HCT116 (cell line): Measurements from ENCODE around the gene TANC1. TPM values are rescaled to one million over a fixed set of nuclear protein-coding genes. Genes with fewer than 3 reads are reported as not detected.

ENCODE experiments used
- ATAC-seq: fragments of 200-7000 bp; cut with Tn5 transposase; 2 replicates; pipeline ENCODE4 v1.9.1; 2020; ENCODE audit warnings: mild to moderate bottlenecking, moderate library complexity
- BruUV-seq: library from RNA; stranded (reverse); fragments of 400-500 nt; replicated peaks from 2 replicates; lab custom pipeline; 2021; lab: Mats Ljungman, UMichigan
- CTCF ChIA-PET: fragments of 300-600 bp; sonication (Branson Sonifier 250); formaldehyde crosslinking; loops from one replicate; lab custom pipeline; 2021; ENCODE audit warnings: antibody characterized with exemption; lab: Charles Lee
- POLR2A ChIA-PET: fragments of 300-600, 350-600 bp; sonication (Branson Sonifier 250); formaldehyde crosslinking; loops from one replicate; lab custom pipeline; 2021; ENCODE audit warnings: antibody characterized with exemption; lab: Charles Lee
- RAD21 ChIA-PET, 2 experiments: fragments of 300-600 bp; sonication (Branson Sonifier 250); formaldehyde crosslinking; loops; one replicate each; lab custom pipeline; 2023; ENCODE audit warnings: low total read pairs in 2 of 2; ENCODE audit not compliant: uncharacterized antibody in 2 of 2, unreplicated experiment in 2 of 2, low non-redundant PET in 1 of 2; lab: Charles Lee
- DNase-seq: peaks from one replicate; pipeline ENCODE4 v3.0.0-alpha.2; 2010; ENCODE audit warnings: low read depth, low spot score
- H2AFZ ChIP-seq: fragments of 200-600 bp; shearing (Covaris generic), sonication (generic); 2 replicates; pipeline ENCODE4 v1.6.1; 2017; ENCODE audit warnings: low read depth, mixed run types, mixed read lengths, antibody characterized with exemption, low read length; ENCODE audit not compliant: poor library complexity, severe bottlenecking
- H3K27ac ChIP-seq: 2 replicates; pipeline ENCODE4 v1.5.1; 2012; ENCODE audit warnings: low read depth, low read length
- H3K27me3 ChIP-seq: fragments of 200-600 bp; sonication (generic); 2 replicates; pipeline ENCODE4 v1.6.1; 2016; ENCODE audit warnings: mixed run types, low read length, mixed read lengths; ENCODE audit not compliant: insufficient read depth
- H3K36me3 ChIP-seq, 2 experiments: fragments of 200-500 bp in 1 of 2; fragments of 200-600 bp in 1 of 2; sonication (Bioruptor generic) in 1 of 2; sonication (generic) in 1 of 2; 2 replicates each; pipeline versions ENCODE4 v1.5.1 to v1.6.1; 2014 to 2016; ENCODE audit warnings: low read length in 2 of 2, inconsistent platforms in 1 of 2, mixed read lengths in 1 of 2, mixed run types in 1 of 2; ENCODE audit not compliant: insufficient read depth in 2 of 2, control insufficient read depth in 1 of 2
- H3K4me1 ChIP-seq, 2 experiments: fragments of 200-600 bp in 1 of 2; sonication (generic) in 1 of 2; 2 replicates each; pipeline versions ENCODE4 v1.5.1 to v1.6.1; 2012 to 2017; ENCODE audit warnings: low read length in 2 of 2, inconsistent platforms in 1 of 2, mild to moderate bottlenecking in 1 of 2, mixed read lengths in 1 of 2, mixed run types in 1 of 2, moderate library complexity in 1 of 2; ENCODE audit not compliant: insufficient read depth in 2 of 2, control insufficient read depth in 1 of 2
- H3K4me2 ChIP-seq: fragments of 200-600 bp; sonication (generic); 2 replicates; pipeline ENCODE4 v1.6.1; 2017; ENCODE audit warnings: mixed run types, low read length, mixed read lengths
- H3K4me3 ChIP-seq, 2 experiments: fragments of 200-600 bp in 1 of 2; sonication (generic) in 1 of 2; replicated peaks in 1 of 2; 2 replicates each; pipeline ENCODE4 v1.5.1; 2011 to 2016; ENCODE audit warnings: low read length in 2 of 2, control low read depth in 1 of 2, low read depth in 1 of 2, mild to moderate bottlenecking in 1 of 2, mixed read lengths in 1 of 2, mixed run types in 1 of 2
- H3K79me2 ChIP-seq: fragments of 200-600 bp; sonication (generic); 2 replicates; pipeline ENCODE4 v1.6.1; 2017; ENCODE audit warnings: mild to moderate bottlenecking, mixed run types, low read length, moderate library complexity, mixed read lengths; ENCODE audit not compliant: insufficient read depth
- H3K9ac ChIP-seq: fragments of 200-600 bp; sonication (generic); 2 replicates; pipeline ENCODE4 v1.6.1; 2016; ENCODE audit warnings: low read length, mixed read lengths
- H3K9me2 ChIP-seq: fragments of 200-600 bp; sonication (generic), shearing (Covaris generic); 2 replicates; pipeline ENCODE4 v1.6.1; 2017; ENCODE audit warnings: mixed run types, mild to moderate bottlenecking, moderate library complexity; ENCODE audit not compliant: insufficient read depth
- H3K9me3 ChIP-seq, 2 experiments: fragments of 200-500 bp in 1 of 2; fragments of 200-600 bp in 1 of 2; sonication (Bioruptor generic) in 1 of 2; sonication (generic) in 1 of 2; 2 replicates each; pipeline ENCODE4 v1.6.1; 2014 to 2017; ENCODE audit warnings: low read length in 2 of 2, mixed read lengths in 2 of 2, inconsistent platforms in 1 of 2, low read depth in 1 of 2, mild to moderate bottlenecking in 1 of 2, mixed run types in 1 of 2, moderate library complexity in 1 of 2; ENCODE audit not compliant: control insufficient read depth in 1 of 2, insufficient read depth in 1 of 2
- H4K20me1 ChIP-seq: fragments of 200-600 bp; sonication (generic), shearing (Covaris generic); 2 replicates; pipeline ENCODE4 v1.6.1; 2017; ENCODE audit warnings: mixed run types, mild to moderate bottlenecking, moderate library complexity; ENCODE audit not compliant: insufficient read depth
- CEBPB ChIP-seq: IDR thresholded peaks from 2 replicates; pipeline ENCODE4 v1.6.1; 2012; ENCODE audit warnings: low read depth
- EGR1 ChIP-seq: IDR thresholded peaks from 2 replicates; pipeline ENCODE4 v1.6.1; 2012; ENCODE audit warnings: low read depth
- ELF1 ChIP-seq: IDR thresholded peaks from 2 replicates; pipeline ENCODE4 v1.6.1; 2012; ENCODE audit warnings: low read depth, borderline replicate concordance
- EZH2 ChIP-seq: fragments of 200-600 bp; sonication (generic); IDR thresholded peaks from 2 replicates; pipeline ENCODE4 v1.6.1; 2017; ENCODE audit warnings: antibody characterized with exemption, mixed run types
- EZH2phosphoT487 ChIP-seq: fragments of 200-600 bp; IDR thresholded peaks from 2 replicates; pipeline ENCODE4 v1.6.1; 2018; ENCODE audit warnings: antibody characterized with exemption, borderline replicate concordance
- POLR2A ChIP-seq: IDR thresholded peaks from 2 replicates; pipeline ENCODE4 v1.7.0; 2011; ENCODE audit warnings: borderline replicate concordance; ENCODE audit not compliant: insufficient read depth, insufficient read length; ENCODE audit errors: extremely low read depth
- POLR2AphosphoS5 ChIP-seq: IDR thresholded peaks from 2 replicates; pipeline ENCODE4 v1.6.1; 2011; ENCODE audit warnings: mild to moderate bottlenecking, low read depth, low read length, moderate library complexity
- RAD21 ChIP-seq: IDR thresholded peaks from 2 replicates; pipeline ENCODE4 v1.6.1; 2012; ENCODE audit warnings: low read depth, mild to moderate bottlenecking
- SP1 ChIP-seq: IDR thresholded peaks from 2 replicates; pipeline ENCODE4 v1.6.1; 2012; ENCODE audit warnings: low read depth
- TCF7L2 ChIP-seq: IDR thresholded peaks from 2 replicates; pipeline ENCODE4 v1.7.0; 2011; ENCODE audit warnings: borderline replicate concordance, inconsistent platforms; ENCODE audit not compliant: insufficient read depth, insufficient read length; ENCODE audit errors: extremely low read depth
- ZNF274 ChIP-seq: fragments of 200-500 bp; sonication (Bioruptor generic); IDR thresholded peaks from 2 replicates; pipeline ENCODE4 v1.6.1; 2014; ENCODE audit warnings: mild to moderate bottlenecking, low read depth, low read length, inconsistent platforms
- intact Hi-C: fragments of 100-400 bp; cut with micrococcal nuclease; formaldehyde crosslinking; loops from 2 replicates; pipeline ENCODE4 v1.10.0; 2022
- total RNA-seq: library from RNA; stranded (reverse); gene quantifications from one replicate; pipeline ENCODE4 v1.2.1, GENCODE V29; 2021; ENCODE audit not compliant: unreplicated experiment
- TF ChIP-seq, protein P1 (sequence below): IDR thresholded peaks from 2 replicates; pipeline ENCODE4 v1.6.1; 2012
- TF ChIP-seq, protein P2 (sequence below), 3 experiments: fragments of 200-600 bp in 1 of 3; sonication (generic) in 1 of 3; IDR thresholded peaks in 2 of 3; conservative IDR thresholded peaks in 1 of 3; 2 replicates each; pipeline ENCODE4 v1.5.1; 2012 to 2017; ENCODE audit warnings: low read depth in 2 of 3, low read length in 2 of 3, antibody characterized with exemption in 1 of 3, borderline replicate concordance in 1 of 3, control low read depth in 1 of 3, mild to moderate bottlenecking in 1 of 3, mixed read lengths in 1 of 3, mixed run types in 1 of 3, moderate library complexity in 1 of 3; ENCODE audit not compliant: insufficient read depth in 1 of 3
- TF ChIP-seq, protein P3 (sequence below): IDR thresholded peaks from 2 replicates; pipeline ENCODE4 v1.6.1; 2012; ENCODE audit warnings: low read depth

TANC1 gene
- total RNA-seq, 1 experiment from 2014 or later, result 15.1 TPM

GRCh38 chr2:159042115-159042850, 73.8 kb downstream of the TANC1 start:
- RAD21 ChIA-PET, result no interaction called here

GRCh38 chr2:159043710-159044109, 75.3 kb downstream of the TANC1 start:
- peaks cover 5 to 11% of the 10 kb centered on the region in 2 experiments; a peak in 3 of 4 replicates for H3K4me1 ChIP-seq
- H3K27me3 ChIP-seq, result no peaks in the 10 kb centered on the region
- intact Hi-C loops, result no loop called here
- no TSS peak for BruUV-seq
- H3K4me2 ChIP-seq, result no peak overlapping the region
- ChIA-PET POLR2A (no interaction called here), RAD21 (no interaction called here), CTCF (no interaction called here)
- no peaks in the 10 kb centered on the region for H3K9me3 ChIP-seq
- H4K20me1 ChIP-seq, result no peaks in the 10 kb centered on the region
- H3K9ac ChIP-seq, result no peak overlapping the region
- no peak overlapping the region for H2AFZ ChIP-seq
- no peak for ATAC-seq
- H3K9me2 ChIP-seq, result no peaks in the 10 kb centered on the region
- H3K79me2 ChIP-seq, result peaks cover 8% of the 10 kb centered on the region; the same call in 1 of the 2 replicates
- no peak for DNase-seq
- no peak overlapping the region for H3K4me3 ChIP-seq
- H3K36me3 ChIP-seq, result no peaks in the 10 kb centered on the region
- no peak overlapping the region for H3K27ac ChIP-seq
- TF ChIP-seq RAD21, result no peak
- no peak for TF ChIP-seq ZNF274
- no peak for TF ChIP-seq EGR1
- TF ChIP-seq, protein P1, sequence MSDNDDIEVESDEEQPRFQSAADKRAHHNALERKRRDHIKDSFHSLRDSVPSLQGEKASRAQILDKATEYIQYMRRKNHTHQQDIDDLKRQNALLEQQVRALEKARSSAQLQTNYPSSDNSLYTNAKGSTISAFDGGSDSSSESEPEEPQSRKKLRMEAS, result no peak
- TF ChIP-seq, protein P2, sequence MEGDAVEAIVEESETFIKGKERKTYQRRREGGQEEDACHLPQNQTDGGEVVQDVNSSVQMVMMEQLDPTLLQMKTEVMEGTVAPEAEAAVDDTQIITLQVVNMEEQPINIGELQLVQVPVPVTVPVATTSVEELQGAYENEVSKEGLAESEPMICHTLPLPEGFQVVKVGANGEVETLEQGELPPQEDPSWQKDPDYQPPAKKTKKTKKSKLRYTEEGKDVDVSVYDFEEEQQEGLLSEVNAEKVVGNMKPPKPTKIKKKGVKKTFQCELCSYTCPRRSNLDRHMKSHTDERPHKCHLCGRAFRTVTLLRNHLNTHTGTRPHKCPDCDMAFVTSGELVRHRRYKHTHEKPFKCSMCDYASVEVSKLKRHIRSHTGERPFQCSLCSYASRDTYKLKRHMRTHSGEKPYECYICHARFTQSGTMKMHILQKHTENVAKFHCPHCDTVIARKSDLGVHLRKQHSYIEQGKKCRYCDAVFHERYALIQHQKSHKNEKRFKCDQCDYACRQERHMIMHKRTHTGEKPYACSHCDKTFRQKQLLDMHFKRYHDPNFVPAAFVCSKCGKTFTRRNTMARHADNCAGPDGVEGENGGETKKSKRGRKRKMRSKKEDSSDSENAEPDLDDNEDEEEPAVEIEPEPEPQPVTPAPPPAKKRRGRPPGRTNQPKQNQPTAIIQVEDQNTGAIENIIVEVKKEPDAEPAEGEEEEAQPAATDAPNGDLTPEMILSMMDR (IDR thresholded peaks at IDR 0.05 in 2 of 3, conservative IDR thresholded peaks at IDR 0.05 in 1 of 3; ENCODE audit: borderline replicate concordance in 1 of 3, insufficient read depth in 1 of 3, low read depth in 2 of 3, low read length in 2 of 3), result no peak
- no peak for TF ChIP-seq CEBPB
- no peak for TF ChIP-seq POLR2AphosphoS5
- no peak for TF ChIP-seq SP1
- no peak for TF ChIP-seq ELF1
- TF ChIP-seq TCF7L2, result no peak
- TF ChIP-seq, protein P3, sequence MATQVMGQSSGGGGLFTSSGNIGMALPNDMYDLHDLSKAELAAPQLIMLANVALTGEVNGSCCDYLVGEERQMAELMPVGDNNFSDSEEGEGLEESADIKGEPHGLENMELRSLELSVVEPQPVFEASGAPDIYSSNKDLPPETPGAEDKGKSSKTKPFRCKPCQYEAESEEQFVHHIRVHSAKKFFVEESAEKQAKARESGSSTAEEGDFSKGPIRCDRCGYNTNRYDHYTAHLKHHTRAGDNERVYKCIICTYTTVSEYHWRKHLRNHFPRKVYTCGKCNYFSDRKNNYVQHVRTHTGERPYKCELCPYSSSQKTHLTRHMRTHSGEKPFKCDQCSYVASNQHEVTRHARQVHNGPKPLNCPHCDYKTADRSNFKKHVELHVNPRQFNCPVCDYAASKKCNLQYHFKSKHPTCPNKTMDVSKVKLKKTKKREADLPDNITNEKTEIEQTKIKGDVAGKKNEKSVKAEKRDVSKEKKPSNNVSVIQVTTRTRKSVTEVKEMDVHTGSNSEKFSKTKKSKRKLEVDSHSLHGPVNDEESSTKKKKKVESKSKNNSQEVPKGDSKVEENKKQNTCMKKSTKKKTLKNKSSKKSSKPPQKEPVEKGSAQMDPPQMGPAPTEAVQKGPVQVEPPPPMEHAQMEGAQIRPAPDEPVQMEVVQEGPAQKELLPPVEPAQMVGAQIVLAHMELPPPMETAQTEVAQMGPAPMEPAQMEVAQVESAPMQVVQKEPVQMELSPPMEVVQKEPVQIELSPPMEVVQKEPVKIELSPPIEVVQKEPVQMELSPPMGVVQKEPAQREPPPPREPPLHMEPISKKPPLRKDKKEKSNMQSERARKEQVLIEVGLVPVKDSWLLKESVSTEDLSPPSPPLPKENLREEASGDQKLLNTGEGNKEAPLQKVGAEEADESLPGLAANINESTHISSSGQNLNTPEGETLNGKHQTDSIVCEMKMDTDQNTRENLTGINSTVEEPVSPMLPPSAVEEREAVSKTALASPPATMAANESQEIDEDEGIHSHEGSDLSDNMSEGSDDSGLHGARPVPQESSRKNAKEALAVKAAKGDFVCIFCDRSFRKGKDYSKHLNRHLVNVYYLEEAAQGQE, result no peak
- TF ChIP-seq POLR2A, result no peak
- TF ChIP-seq EZH2, result no peak

More at GRCh38 chr2:159042115-159042850, 73.8 kb downstream of the TANC1 start:
- TF ChIP-seq EGR1 (no peak), TCF7L2 (no peak), ZNF274 (no peak), EZH2phosphoT487 (no peak)
- H3K9me3 ChIP-seq, result no peaks in the 10 kb centered on the region
- no peak for DNase-seq
- no peak for ATAC-seq
- no TSS peak for BruUV-seq
- ChIA-PET POLR2A (no interaction called here), CTCF (no interaction called here)
- intact Hi-C loops, result no loop called here
- H3K9me2 ChIP-seq, result no peaks in the 10 kb centered on the region
- H3K27ac ChIP-seq, result no peak overlapping the region
- H3K27me3 ChIP-seq, result no peaks in the 10 kb centered on the region
- no peaks in the 10 kb centered on the region for H4K20me1 ChIP-seq
- peaks cover 8% of the 10 kb centered on the region; the same call in 1 of the 2 replicates for H3K79me2 ChIP-seq
- no peak overlapping the region for H3K4me2 ChIP-seq
- no peak overlapping the region for H2AFZ ChIP-seq
- H3K4me3 ChIP-seq, result no peak overlapping the region
- no peak overlapping the region for H3K9ac ChIP-seq
- peaks cover 5 to 11% of the 10 kb centered on the region in 2 experiments; a peak in 3 of 4 replicates for H3K4me1 ChIP-seq
- no peaks in the 10 kb centered on the region for H3K36me3 ChIP-seq
